ENCODE data around the gene TRAF2. TPM values are rescaled to one million over a fixed set of nuclear protein-coding genes. Genes with fewer than 3 reads are reported as not detected.

Gene TRAF2
- total and polyA plus RNA-seq, 2 of the 13 experiments (the other 11 are each of a cell fraction or from before 2014, with no cell fraction given), result 12.4 to 13.6 TPM

DNA sequence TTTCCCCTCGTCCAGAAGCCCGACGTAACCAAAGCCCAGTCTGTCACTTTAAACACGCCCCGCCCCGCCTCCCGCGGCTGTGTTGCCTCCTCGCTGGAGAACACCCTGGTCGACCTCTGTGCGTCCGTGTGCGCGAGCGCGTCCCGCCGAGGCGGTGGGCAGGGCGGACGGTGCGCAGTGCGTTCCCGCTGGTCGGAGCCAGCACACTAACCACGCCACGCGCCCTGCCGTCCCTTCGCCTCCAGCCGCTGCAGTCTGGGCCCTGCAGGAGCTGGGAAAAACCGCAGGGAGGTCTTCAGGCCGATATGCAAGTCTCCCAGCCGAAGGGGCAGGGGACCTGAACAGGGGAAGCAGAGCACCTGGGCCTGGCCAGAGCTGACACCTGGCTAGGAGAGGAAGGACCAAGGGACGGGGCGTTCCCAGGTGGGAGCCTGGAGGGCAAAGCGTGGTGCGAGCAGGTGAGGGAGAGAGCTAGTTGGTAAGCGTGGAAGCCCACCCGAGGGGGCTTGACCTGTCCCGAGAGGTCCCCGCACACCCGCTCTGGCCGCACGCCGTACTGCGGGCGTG, 38.4 kb upstream of the TRAF2 start (continued):
- TF ChIP-seq, protein P1, sequence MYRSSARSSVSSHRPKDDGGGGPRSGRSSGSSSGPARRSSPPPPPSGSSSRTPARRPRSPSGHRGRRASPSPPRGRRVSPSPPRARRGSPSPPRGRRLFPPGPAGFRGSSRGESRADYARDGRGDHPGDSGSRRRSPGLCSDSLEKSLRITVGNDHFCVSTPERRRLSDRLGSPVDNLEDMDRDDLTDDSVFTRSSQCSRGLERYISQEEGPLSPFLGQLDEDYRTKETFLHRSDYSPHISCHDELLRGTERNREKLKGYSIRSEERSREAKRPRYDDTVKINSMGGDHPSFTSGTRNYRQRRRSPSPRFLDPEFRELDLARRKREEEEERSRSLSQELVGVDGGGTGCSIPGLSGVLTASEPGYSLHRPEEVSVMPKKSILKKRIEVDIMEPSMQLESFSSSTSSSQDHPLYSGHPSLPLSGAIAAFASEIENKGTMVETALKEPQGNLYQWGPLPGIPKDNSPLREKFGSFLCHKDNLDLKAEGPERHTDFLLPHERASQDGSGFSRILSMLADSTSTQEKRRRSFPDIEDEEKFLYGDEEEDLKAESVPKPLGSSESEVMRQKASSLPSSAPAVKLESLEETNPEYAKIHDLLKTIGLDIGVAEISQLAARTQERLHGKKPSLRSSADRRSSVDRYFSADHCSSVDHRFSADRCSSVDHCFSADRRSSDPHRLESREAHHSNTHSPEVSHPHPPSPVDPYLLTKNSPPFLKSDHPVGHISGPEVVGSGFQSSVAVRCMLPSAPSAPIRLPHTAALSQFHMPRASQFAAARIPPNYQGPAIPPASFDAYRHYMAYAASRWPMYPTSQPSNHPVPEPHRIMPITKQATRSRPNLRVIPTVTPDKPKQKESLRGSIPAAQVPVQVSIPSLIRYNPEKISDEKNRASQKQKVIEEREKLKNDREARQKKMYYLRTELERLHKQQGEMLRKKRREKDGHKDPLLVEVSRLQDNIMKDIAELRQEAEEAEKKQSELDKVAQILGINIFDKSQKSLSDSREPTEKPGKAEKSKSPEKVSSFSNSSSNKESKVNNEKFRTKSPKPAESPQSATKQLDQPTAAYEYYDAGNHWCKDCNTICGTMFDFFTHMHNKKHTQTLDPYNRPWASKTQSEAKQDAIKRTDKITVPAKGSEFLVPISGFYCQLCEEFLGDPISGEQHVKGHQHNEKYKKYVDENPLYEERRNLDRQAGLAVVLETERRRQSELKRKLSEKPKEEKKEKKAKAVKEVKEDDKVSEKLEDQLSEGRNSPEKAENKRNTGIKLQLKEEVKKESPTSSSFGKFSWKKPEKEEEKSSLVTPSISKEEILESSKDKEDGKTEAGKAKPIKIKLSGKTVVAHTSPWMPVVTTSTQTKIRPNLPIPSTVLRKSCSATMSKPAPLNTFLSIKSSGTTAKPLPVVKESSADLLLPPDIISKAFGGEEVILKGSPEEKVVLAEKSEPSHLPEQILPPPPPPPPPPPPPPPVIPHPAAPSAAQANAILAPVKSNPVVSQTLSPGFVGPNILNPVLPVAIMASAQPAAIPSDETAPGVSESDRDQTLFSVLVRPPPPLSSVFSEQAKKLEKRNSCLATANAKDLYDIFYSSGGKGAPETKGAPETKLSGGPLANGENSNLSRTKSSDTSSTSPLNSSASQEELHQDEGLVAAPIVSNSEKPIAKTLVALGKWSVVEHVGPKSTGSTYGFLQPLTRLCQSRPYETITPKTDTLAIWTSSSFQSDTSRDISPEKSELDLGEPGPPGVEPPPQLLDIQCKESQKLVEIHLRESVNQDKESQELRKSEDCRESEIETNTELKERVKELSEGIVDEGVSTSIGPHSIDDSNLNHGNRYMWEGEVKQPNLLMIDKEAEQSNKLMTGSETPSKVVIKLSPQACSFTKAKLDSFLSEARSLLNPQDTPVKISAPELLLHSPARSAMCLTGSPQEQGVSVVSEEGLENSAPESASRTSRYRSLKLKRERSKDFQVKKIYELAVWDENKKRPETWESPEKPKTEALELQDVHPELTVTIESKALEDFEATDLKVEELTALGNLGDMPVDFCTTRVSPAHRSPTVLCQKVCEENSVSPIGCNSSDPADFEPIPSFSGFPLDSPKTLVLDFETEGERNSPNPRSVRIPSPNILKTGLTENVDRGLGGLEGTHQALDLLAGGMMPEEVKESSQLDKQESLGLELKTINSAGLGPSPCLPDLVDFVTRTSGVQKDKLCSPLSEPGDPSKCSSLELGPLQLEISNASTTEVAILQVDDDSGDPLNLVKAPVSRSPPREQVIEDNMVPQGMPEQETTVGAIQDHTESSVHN (CRISPR knock-in tag; IDR thresholded peaks at IDR 0.05), result peak; percentile 71; the same call in 1 of the 2 replicates
- TF ChIP-seq ZNF777 (CRISPR knock-in tag; IDR thresholded peaks at IDR 0.05) (no peak; the same call in none of the 2 replicates), GFI1 (CRISPR knock-in tag; IDR thresholded peaks at IDR 0.05; ENCODE audit: borderline replicate concordance) (peak; percentile 45; the same call in 1 of the 2 replicates), HNRNPK (IDR thresholded peaks at IDR 0.05; ENCODE audit: low read depth, low read length, poor library complexity, severe bottlenecking) (peak; percentile 1), NFYB (CRISPR knock-in tag; IDR thresholded peaks at IDR 0.05) (no peak), SMAD3 (CRISPR knock-in tag; IDR thresholded peaks at IDR 0.05) (no peak), SSRP1 (CRISPR knock-in tag; IDR thresholded peaks at IDR 0.05) (peak; percentile 95; the same call in 1 of the 2 replicates), RXRA (CRISPR knock-in tag; IDR thresholded peaks at IDR 0.05) (peak; percentile 17), PHF20 (CRISPR knock-in tag; IDR thresholded peaks at IDR 0.05) (peak; percentile 16; the same call in 1 of the 2 replicates), MED8 (CRISPR knock-in tag; IDR thresholded peaks at IDR 0.05; ENCODE audit: insufficient replicate concordance) (peak; percentile 72), ARNTL (CRISPR knock-in tag; IDR thresholded peaks at IDR 0.05) (0 out of 2 replicates have a peak, but pooled peaks have one; percentile 38), ZNF331 (CRISPR knock-in tag; IDR thresholded peaks at IDR 0.05) (peak; percentile 31; the same call in 1 of the 2 replicates), CENPT (CRISPR knock-in tag; IDR thresholded peaks at IDR 0.05; ENCODE audit: low read depth) (0 out of 2 replicates have a peak, but pooled peaks have one; percentile 83), FOXO1 (CRISPR knock-in tag; IDR thresholded peaks at IDR 0.05) (no peak; the same call in 1 of the 2 replicates)
- TF ChIP-seq, protein P2, sequence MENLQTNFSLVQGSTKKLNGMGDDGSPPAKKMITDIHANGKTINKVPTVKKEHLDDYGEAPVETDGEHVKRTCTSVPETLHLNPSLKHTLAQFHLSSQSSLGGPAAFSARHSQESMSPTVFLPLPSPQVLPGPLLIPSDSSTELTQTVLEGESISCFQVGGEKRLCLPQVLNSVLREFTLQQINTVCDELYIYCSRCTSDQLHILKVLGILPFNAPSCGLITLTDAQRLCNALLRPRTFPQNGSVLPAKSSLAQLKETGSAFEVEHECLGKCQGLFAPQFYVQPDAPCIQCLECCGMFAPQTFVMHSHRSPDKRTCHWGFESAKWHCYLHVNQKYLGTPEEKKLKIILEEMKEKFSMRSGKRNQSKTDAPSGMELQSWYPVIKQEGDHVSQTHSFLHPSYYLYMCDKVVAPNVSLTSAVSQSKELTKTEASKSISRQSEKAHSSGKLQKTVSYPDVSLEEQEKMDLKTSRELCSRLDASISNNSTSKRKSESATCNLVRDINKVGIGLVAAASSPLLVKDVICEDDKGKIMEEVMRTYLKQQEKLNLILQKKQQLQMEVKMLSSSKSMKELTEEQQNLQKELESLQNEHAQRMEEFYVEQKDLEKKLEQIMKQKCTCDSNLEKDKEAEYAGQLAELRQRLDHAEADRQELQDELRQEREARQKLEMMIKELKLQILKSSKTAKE (CRISPR knock-in tag; IDR thresholded peaks at IDR 0.05; ENCODE audit: borderline replicate concordance), result peak; percentile 58; the same call in 1 of the 2 replicates
- TF ChIP-seq, protein P3, sequence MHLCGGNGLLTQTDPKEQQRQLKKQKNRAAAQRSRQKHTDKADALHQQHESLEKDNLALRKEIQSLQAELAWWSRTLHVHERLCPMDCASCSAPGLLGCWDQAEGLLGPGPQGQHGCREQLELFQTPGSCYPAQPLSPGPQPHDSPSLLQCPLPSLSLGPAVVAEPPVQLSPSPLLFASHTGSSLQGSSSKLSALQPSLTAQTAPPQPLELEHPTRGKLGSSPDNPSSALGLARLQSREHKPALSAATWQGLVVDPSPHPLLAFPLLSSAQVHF (CRISPR knock-in tag; IDR thresholded peaks at IDR 0.05), result peak; percentile 91
- TF ChIP-seq, protein P4, sequence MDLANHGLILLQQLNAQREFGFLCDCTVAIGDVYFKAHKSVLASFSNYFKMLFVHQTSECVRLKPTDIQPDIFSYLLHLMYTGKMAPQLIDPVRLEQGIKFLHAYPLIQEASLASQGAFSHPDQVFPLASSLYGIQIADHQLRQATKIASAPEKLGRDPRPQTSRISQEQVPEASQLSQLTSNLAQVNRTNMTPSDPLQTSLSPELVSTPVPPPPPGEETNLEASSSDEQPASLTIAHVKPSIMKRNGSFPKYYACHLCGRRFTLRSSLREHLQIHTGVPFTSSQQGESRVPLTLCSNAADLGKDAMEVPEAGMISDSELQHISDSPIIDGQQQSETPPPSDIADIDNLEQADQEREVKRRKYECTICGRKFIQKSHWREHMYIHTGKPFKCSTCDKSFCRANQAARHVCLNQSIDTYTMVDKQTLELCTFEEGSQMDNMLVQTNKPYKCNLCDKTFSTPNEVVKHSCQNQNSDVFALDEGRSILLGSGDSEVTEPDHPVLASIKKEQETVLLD (CRISPR knock-in tag; IDR thresholded peaks at IDR 0.05; ENCODE audit: low read depth), result peak; percentile 38; the same call in 1 of the 2 replicates
